OCI-LY7 (cell line): ENCODE results near the gene EFCAB11.

Experiments
- EZH2phosphoT487 ChIP-seq: fragments of 200-600 bp; sonication (generic); IDR thresholded peaks from 2 replicates; pipeline ENCODE4 v1.6.1; 2018; ENCODE audit warnings: low read depth, borderline replicate concordance, mild to moderate bottlenecking, mixed run types, antibody characterized with exemption, low read length, moderate library complexity, mixed read lengths
- TF ChIP-seq, protein P1 (sequence below): fragments of 200-600 bp; sonication (generic); conservative IDR thresholded peaks from 2 replicates; pipeline ENCODE4 v1.5.1; 2014; ENCODE audit warnings: mild to moderate bottlenecking, antibody characterized with exemption, low read length, moderate library complexity, mixed read lengths

DNA sequence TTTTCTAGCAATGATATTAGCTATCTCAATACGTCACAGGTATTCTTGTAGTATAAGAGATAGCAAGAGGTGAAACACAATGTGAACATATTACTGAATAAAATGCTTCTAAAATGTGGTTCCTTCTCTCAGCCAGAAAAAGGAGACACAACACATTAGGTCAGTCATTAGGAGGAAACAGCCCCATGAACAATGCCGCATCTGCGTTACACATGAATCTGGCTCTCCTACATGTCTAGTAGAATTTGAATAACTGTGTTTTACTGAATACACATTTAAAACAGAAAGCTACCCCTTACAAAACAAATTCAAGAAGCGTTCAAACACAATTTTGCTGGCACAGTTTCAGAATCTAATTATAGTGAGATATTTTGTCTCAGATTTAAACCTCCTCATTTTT, 51.6 kb downstream of the EFCAB11 start:
- TF ChIP-seq, protein P1, sequence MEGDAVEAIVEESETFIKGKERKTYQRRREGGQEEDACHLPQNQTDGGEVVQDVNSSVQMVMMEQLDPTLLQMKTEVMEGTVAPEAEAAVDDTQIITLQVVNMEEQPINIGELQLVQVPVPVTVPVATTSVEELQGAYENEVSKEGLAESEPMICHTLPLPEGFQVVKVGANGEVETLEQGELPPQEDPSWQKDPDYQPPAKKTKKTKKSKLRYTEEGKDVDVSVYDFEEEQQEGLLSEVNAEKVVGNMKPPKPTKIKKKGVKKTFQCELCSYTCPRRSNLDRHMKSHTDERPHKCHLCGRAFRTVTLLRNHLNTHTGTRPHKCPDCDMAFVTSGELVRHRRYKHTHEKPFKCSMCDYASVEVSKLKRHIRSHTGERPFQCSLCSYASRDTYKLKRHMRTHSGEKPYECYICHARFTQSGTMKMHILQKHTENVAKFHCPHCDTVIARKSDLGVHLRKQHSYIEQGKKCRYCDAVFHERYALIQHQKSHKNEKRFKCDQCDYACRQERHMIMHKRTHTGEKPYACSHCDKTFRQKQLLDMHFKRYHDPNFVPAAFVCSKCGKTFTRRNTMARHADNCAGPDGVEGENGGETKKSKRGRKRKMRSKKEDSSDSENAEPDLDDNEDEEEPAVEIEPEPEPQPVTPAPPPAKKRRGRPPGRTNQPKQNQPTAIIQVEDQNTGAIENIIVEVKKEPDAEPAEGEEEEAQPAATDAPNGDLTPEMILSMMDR: no peak
- no peak for TF ChIP-seq EZH2phosphoT487
